ENCODE results near the gene NPAS3.

DNA sequence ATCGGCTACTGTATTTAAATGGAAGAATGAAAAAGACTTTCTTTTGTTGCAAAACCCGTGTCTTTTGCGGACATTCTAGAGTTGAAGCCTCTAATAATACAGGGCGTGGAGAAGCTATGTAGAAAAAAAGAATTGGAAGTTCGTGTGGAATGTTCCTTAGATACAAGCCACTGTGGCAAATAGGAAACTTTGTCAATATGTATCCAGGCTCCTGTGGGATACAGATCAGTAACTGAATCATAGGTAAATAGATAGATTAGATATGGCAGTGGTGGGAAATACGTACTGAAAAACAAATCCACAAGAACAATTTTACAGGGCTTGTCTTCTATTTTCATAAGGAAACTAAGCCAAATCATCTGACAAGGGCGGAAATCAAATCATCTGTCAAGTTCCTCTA is 766.8 kb downstream of the NPAS3 start:
- TF ChIP-seq, protein P1, sequence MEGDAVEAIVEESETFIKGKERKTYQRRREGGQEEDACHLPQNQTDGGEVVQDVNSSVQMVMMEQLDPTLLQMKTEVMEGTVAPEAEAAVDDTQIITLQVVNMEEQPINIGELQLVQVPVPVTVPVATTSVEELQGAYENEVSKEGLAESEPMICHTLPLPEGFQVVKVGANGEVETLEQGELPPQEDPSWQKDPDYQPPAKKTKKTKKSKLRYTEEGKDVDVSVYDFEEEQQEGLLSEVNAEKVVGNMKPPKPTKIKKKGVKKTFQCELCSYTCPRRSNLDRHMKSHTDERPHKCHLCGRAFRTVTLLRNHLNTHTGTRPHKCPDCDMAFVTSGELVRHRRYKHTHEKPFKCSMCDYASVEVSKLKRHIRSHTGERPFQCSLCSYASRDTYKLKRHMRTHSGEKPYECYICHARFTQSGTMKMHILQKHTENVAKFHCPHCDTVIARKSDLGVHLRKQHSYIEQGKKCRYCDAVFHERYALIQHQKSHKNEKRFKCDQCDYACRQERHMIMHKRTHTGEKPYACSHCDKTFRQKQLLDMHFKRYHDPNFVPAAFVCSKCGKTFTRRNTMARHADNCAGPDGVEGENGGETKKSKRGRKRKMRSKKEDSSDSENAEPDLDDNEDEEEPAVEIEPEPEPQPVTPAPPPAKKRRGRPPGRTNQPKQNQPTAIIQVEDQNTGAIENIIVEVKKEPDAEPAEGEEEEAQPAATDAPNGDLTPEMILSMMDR (conservative IDR thresholded peaks at IDR 0.05; ENCODE audit: low read length): no peak
- TF ChIP-seq EZH2phosphoT487 (IDR thresholded peaks at IDR 0.05; ENCODE audit: borderline replicate concordance): no peak

Measured in Loucy (cell line).